ENCODE measurements around the gene SAFB.
"Not testable (repeated sequence)": the region's sequence is repeated elsewhere in the genome, so short reads cannot be mapped to it uniquely, and the experiment has no call there.

Gene SAFB

GRCh38 chr19:5698635-5699422 is 75.9 kb downstream of the SAFB start:
- H3K27ac ChIP-seq = no peak overlapping the region
- TF ChIP-seq, protein P1, sequence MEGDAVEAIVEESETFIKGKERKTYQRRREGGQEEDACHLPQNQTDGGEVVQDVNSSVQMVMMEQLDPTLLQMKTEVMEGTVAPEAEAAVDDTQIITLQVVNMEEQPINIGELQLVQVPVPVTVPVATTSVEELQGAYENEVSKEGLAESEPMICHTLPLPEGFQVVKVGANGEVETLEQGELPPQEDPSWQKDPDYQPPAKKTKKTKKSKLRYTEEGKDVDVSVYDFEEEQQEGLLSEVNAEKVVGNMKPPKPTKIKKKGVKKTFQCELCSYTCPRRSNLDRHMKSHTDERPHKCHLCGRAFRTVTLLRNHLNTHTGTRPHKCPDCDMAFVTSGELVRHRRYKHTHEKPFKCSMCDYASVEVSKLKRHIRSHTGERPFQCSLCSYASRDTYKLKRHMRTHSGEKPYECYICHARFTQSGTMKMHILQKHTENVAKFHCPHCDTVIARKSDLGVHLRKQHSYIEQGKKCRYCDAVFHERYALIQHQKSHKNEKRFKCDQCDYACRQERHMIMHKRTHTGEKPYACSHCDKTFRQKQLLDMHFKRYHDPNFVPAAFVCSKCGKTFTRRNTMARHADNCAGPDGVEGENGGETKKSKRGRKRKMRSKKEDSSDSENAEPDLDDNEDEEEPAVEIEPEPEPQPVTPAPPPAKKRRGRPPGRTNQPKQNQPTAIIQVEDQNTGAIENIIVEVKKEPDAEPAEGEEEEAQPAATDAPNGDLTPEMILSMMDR (IDR thresholded peaks at IDR 0.05) = no peak
- no peak for TF ChIP-seq ZFX (IDR thresholded peaks at IDR 0.05; ENCODE audit: borderline replicate concordance)

- H3K27ac ChIP-seq = no peak overlapping the region
- TF ChIP-seq ZFX (IDR thresholded peaks at IDR 0.05; ENCODE audit: borderline replicate concordance) = no peak
- TF ChIP-seq, protein P1 (IDR thresholded peaks at IDR 0.05) = no peak
Observed at GRCh38 chr19:5700455-5701092, 77.7 kb downstream of the SAFB start.

- H3K27ac ChIP-seq = not testable (repeated sequence)
Observed at GRCh38 chr19:5702053-5702410, 79.1 kb downstream of the SAFB start.

GRCh38 chr19:5703819-5704818 is 81.2 kb downstream of the SAFB start:
- TF ChIP-seq, protein P1 (IDR thresholded peaks at IDR 0.05) = no peak
- TF ChIP-seq ZFX (IDR thresholded peaks at IDR 0.05; ENCODE audit: borderline replicate concordance) = no peak
- H3K27ac ChIP-seq = no peak overlapping the region

DNA sequence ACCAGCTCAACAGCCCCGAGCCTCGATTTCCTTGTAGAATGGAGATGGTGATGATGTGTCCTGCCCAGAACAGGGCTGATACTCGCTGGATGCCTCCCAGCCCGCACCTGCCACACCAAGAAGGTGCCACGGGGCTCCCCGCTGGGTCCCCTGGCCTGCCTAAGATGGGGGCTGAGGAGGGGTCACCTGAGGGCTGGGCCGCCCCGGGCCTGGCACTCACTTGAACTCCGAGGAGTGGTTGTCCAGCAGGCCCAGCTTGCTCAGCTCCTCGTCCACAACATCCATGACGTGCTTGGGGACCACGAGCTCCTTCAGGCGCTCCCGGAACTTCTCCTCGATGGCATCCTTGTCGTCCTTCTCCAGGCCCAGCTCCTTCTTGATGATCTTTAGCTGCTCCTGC is 82.7 kb downstream of the SAFB start:
- TF ChIP-seq ZFX (IDR thresholded peaks at IDR 0.05; ENCODE audit: borderline replicate concordance) = no peak
- TF ChIP-seq, protein P1 (IDR thresholded peaks at IDR 0.05) = no peak
- no peak overlapping the region for H3K27ac ChIP-seq

DNA sequence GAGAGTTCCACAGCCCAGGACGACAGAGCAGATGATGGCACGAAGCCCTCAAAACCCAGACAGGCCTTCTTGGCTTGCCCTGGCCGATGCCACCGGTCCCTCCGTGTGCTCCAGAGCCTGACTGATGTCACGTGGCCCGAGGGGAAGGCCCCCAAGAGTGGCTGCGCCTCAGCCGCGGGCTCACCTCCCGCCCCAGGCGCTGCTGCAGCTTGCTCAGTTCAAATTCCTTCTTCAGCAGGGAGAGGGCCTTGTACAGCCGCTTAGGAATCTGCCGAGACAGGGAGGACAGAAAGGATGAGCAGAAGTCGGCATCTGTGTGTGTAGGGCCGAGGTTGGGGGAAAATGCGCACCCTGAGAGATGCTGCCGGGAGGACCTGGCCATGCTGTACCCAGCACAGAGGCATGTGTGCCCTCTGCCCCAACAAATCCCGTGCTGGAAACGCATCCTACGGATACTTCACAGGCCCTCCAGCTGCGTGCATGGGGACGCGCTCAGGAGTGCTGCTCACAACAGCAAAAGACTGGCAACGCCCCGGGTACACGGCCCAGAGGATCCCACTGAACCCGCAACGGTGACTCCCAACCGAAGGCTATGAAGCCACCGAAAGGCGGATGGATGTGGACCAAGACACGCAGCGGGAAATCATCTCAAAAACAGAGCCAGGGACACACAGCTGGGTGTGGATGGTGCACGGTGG is 84.1 kb downstream of the SAFB start:
- H3K27ac ChIP-seq = no peak overlapping the region
- TF ChIP-seq ZFX (IDR thresholded peaks at IDR 0.05; ENCODE audit: borderline replicate concordance) = no peak
- TF ChIP-seq, protein P1 (IDR thresholded peaks at IDR 0.05) = no peak
